Natural killer cell (primary cell): ENCODE measurements around the gene ROR1. TPM values are rescaled to one million over a fixed set of nuclear protein-coding genes. Genes with fewer than 3 reads are reported as not detected.
"Not testable (repeated sequence)": the region's sequence is repeated elsewhere in the genome, so short reads cannot be mapped to it uniquely, and the experiment has no call there.

Experiments used
- ATAC-seq, 3 donors: fragments of 150-1000 bp in 2 of 3; fragments of 200-7000 bp in 1 of 3; cut with Tn5 transposase; 1 replicate in 1 of 3; 2 replicates in 2 of 3; pipeline ENCODE4 v1.10.0; 2021; ENCODE audit warnings: mild to moderate bottlenecking in 2 of 3, moderate library complexity in 2 of 3
- DNase-seq, 2 donors: peaks; one replicate each; pipeline versions ENCODE4 v3.0.0 to v3.0.0-alpha.2; 2013 to 2021; ENCODE audit warnings: mixed read lengths in 1 of 2
- H3K27ac ChIP-seq: one replicate; pipeline ENCODE4 v1.5.1; 2013; ENCODE audit warnings: mild to moderate bottlenecking, low read length
- H3K27me3 ChIP-seq: one replicate; pipeline ENCODE4 v1.6.1; 2013; ENCODE audit warnings: low read length; ENCODE audit not compliant: control insufficient read depth, insufficient read depth
- H3K36me3 ChIP-seq: one replicate; pipeline ENCODE4 v1.6.1; 2013; ENCODE audit warnings: low read length; ENCODE audit not compliant: control insufficient read depth, insufficient read depth
- H3K4me1 ChIP-seq: one replicate; pipeline ENCODE4 v1.6.1; 2013; ENCODE audit warnings: low read length; ENCODE audit not compliant: control insufficient read depth, insufficient read depth
- H3K4me3 ChIP-seq: one replicate; pipeline ENCODE4 v1.5.1; 2013; ENCODE audit warnings: low read length
- H3K9me3 ChIP-seq: one replicate; pipeline ENCODE4 v1.6.1; 2013; ENCODE audit warnings: low read length; ENCODE audit not compliant: control insufficient read depth, insufficient read depth
- H3K27ac Mint-ChIP-seq, 2 donors: one replicate each; pipeline ENCODE4 v1.8.0; 2022; ENCODE audit warnings: mild to moderate bottlenecking in 2 of 2, mixed read lengths in 2 of 2, moderate library complexity in 1 of 2
- H3K27me3 Mint-ChIP-seq, 2 donors: one replicate each; pipeline ENCODE4 v1.8.0; 2022; ENCODE audit warnings: low read depth in 2 of 2, mixed read lengths in 2 of 2
- H3K36me3 Mint-ChIP-seq: one replicate; pipeline ENCODE4 v1.8.0; 2022; ENCODE audit warnings: mixed read lengths
- H3K4me1 Mint-ChIP-seq, 2 donors: one replicate each; pipeline ENCODE4 v1.8.0; 2022; ENCODE audit warnings: mixed read lengths in 2 of 2
- H3K4me3 Mint-ChIP-seq: one replicate; pipeline ENCODE4 v1.8.0; 2022; ENCODE audit warnings: mild to moderate bottlenecking, moderate library complexity, mixed read lengths
- H3K9me3 Mint-ChIP-seq, 2 donors: one replicate each; pipeline ENCODE4 v1.8.0; 2022; ENCODE audit warnings: mixed read lengths in 2 of 2
- WGBS: methylation state at CpG from one replicate; pipeline ENCODE4 v1.1.7; 2013; ENCODE audit warnings: missing lambda C conversion rate; ENCODE audit not compliant: insufficient coverage; 5-methylcytosine and 5-hydroxymethylcytosine counted together
- intact Hi-C: fragments of 100-400 bp; cut with micrococcal nuclease; formaldehyde crosslinking; loops from one replicate; pipeline ENCODE4 v1.14.2; 2022
- total RNA-seq, 4 donors: library from RNA; stranded (reverse); fragments of 120-200 nt in 1 of 4; gene quantifications; one replicate each; pipeline versions ENCODE4 v1.2.3 to v1.2.4, GENCODE V29; 2013 to 2022
- TF ChIP-seq, protein P1 (sequence below): fragments of 200-600 bp; IDR thresholded peaks from one replicate; pipeline ENCODE4 v1.8.0; 2022; ENCODE audit warnings: antibody characterized with exemption

The ROR1 gene
- total RNA-seq, 3 donors from 2014 or later (not counting 1 experiment from before 2014, with no cell fraction given), result 0.05 to 0.35 (median 0.27) TPM

DNA sequence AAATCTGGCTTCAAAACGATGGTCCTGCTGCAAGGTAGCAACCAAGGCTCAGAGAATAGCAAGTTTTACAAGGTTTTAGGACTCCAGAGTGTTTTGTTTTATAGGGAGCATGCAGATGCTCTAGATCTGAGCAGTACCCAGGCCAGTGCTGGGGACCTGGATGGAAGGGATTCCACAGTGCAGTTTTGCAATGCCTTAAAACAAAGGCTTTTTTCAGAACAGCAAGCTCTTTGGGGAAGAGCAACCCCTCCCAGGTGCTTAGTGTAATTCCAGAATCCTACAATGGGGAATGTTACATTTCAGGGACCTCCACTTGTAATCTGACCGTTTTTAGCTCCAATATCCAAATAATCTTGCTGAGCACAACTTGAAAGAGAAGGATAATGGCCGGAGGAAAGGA lies 6.7 kb downstream of the ROR1 start:
- Histone ChIP-seq H3K9me3 (no peaks in the 10 kb centered on the region), H3K4me1 (no peaks in the 10 kb centered on the region), H3K36me3 (no peaks in the 10 kb centered on the region), H3K4me3 (no peak overlapping the region), H3K27ac (no peak overlapping the region), H3K27me3 (peaks cover 4% of the 10 kb centered on the region)
- WGBS, result 73% methylated on average over 3 of the region's 3 CpGs
- intact Hi-C loops, result no loop called here
- H3K36me3 Mint-ChIP-seq, result no peaks in the 10 kb centered on the region
- H3K4me1 Mint-ChIP-seq, result no peaks in the 10 kb centered on the region
- peaks cover 41 to 61% of the 10 kb centered on the region in 2 donors for H3K27me3 Mint-ChIP-seq
- ATAC-seq (no peak), DNase-seq (no peak)
- no peak overlapping the region for H3K4me3 Mint-ChIP-seq
- H3K9me3 Mint-ChIP-seq, result no peaks in the 10 kb centered on the region
- TF ChIP-seq, protein P1, sequence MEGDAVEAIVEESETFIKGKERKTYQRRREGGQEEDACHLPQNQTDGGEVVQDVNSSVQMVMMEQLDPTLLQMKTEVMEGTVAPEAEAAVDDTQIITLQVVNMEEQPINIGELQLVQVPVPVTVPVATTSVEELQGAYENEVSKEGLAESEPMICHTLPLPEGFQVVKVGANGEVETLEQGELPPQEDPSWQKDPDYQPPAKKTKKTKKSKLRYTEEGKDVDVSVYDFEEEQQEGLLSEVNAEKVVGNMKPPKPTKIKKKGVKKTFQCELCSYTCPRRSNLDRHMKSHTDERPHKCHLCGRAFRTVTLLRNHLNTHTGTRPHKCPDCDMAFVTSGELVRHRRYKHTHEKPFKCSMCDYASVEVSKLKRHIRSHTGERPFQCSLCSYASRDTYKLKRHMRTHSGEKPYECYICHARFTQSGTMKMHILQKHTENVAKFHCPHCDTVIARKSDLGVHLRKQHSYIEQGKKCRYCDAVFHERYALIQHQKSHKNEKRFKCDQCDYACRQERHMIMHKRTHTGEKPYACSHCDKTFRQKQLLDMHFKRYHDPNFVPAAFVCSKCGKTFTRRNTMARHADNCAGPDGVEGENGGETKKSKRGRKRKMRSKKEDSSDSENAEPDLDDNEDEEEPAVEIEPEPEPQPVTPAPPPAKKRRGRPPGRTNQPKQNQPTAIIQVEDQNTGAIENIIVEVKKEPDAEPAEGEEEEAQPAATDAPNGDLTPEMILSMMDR, result no peak
- H3K27ac Mint-ChIP-seq, result no peak overlapping the region

DNA sequence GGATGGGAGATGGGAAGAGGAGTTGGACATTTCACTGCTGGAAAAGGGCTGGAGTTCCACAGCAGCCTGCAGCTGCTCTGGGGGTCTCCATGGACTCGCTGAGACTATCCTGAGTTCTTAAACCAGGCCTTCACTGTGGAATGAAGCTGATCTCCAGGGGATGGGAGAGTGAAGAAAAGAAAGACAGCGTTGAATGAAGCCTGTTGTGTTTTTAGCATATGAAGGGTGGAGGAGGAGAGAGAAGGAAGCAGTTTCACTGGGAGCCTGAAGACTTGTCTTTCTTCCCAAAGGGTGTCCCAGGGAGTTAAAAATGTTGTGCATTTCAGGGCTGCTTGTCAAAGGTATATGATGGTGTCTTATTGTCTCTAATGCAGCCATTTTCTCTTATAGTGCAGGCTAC lies 9.2 kb downstream of the ROR1 start:
- ATAC-seq (no peak), DNase-seq (no peak)
- intact Hi-C loops, result no loop called here
- WGBS, result 78% methylated on average over 2 of the region's 2 CpGs
- Histone ChIP-seq H3K36me3 (no peaks in the 10 kb centered on the region), H3K27me3 (no peaks in the 10 kb centered on the region), H3K4me1 (no peaks in the 10 kb centered on the region), H3K4me3 (no peak overlapping the region), H3K9me3 (no peaks in the 10 kb centered on the region), H3K27ac (no peak overlapping the region)
- H3K27me3 Mint-ChIP-seq, result peaks cover 20 to 38% of the 10 kb centered on the region in 2 donors
- no peaks in the 10 kb centered on the region for H3K36me3 Mint-ChIP-seq
- no peak overlapping the region for H3K4me3 Mint-ChIP-seq
- TF ChIP-seq, protein P1, result no peak
- no peak overlapping the region for H3K27ac Mint-ChIP-seq
- H3K4me1 Mint-ChIP-seq, result no peaks in the 10 kb centered on the region
- no peaks in the 10 kb centered on the region for H3K9me3 Mint-ChIP-seq

DNA sequence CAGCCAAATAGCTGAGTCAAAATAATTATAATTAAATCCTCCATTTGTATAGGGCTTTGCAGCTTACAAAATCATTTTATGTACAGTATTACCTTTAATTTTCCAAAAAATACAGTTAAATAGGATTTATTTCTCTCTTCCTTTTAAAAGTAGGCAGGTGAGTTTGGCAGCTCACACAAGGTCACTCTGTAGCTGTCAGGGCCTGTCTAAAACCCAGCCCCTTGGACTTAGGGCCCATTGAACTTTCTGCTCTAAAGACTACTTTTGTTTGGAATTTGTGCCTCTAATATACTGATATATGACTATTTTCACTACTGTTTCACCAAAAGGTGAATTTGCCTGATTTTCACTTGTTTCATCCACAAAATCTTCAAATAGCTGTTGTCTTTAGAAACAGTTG lies 10.3 kb downstream of the ROR1 start:
- Mint-ChIP-seq H3K27ac (no peak overlapping the region), H3K4me1 (no peaks in the 10 kb centered on the region), H3K4me3 (no peak overlapping the region), H3K27me3 (peaks cover 15 to 32% of the 10 kb centered on the region in 2 donors), H3K36me3 (no peaks in the 10 kb centered on the region), H3K9me3 (no peaks in the 10 kb centered on the region)
- no peak for DNase-seq
- Histone ChIP-seq H3K4me1 (no peaks in the 10 kb centered on the region), H3K4me3 (no peak overlapping the region), H3K9me3 (no peaks in the 10 kb centered on the region), H3K27ac (no peak overlapping the region), H3K27me3 (no peaks in the 10 kb centered on the region), H3K36me3 (no peaks in the 10 kb centered on the region)
- TF ChIP-seq, protein P1, result no peak
- ATAC-seq, result no peak
- intact Hi-C loops, result no loop called here

DNA sequence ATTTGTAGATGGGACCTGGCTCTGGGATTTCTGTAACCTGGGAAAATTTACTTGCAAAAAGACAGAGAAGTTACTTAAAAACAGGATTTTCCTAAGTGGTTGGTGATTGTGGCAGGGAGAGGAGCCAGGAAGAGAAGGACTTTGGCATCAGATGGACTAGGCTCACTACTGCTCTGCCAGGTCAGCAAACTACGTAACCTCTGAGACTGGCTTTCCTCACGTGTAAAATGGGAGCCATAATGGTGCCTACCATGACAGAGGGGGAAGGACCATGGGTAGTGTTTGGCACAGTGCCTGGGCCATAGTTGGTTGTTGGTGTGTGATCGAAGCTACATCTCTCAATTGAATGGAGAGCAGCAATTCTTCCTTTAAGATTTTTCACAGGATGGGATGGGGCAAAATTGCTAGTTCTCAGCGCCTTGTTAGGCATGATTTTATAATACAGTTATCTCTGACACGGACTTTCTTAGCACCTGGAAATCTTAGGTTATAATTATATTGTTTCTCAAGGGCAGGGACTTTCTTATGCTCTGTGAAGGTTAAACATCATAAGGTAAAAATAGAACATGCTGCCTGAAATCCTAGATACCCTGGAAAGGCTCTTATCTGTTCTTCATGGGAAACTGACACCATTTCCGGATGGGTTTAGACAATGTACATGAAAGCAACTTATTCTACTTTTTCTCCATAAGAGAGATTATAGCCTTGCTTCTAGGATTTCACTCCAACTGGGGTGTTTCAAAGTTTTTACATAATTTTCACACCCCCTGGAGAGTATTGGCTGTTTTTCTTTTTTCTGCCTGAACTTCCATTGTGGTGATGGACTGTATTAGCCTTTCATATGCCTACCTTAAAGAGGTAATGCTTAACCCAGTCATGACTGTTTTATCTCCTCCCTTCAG lies 10.9 kb downstream of the ROR1 start:
- DNase-seq (no peak), ATAC-seq (no peak)
- 87% methylated on average over 6 of the region's 6 CpGs for WGBS
- TF ChIP-seq, protein P1, result no peak
- Histone ChIP-seq H3K9me3 (no peaks in the 10 kb centered on the region), H3K4me1 (no peaks in the 10 kb centered on the region), H3K36me3 (no peaks in the 10 kb centered on the region), H3K4me3 (no peak overlapping the region), H3K27ac (no peak overlapping the region), H3K27me3 (no peaks in the 10 kb centered on the region)
- no peak overlapping the region for H3K27ac Mint-ChIP-seq
- no peak overlapping the region for H3K4me3 Mint-ChIP-seq
- H3K27me3 Mint-ChIP-seq, result peaks cover 12 to 30% of the 10 kb centered on the region in 2 donors
- intact Hi-C loops, result no loop called here
- H3K4me1 Mint-ChIP-seq, result no peaks in the 10 kb centered on the region
- H3K36me3 Mint-ChIP-seq, result no peaks in the 10 kb centered on the region
- H3K9me3 Mint-ChIP-seq, result no peaks in the 10 kb centered on the region

DNA sequence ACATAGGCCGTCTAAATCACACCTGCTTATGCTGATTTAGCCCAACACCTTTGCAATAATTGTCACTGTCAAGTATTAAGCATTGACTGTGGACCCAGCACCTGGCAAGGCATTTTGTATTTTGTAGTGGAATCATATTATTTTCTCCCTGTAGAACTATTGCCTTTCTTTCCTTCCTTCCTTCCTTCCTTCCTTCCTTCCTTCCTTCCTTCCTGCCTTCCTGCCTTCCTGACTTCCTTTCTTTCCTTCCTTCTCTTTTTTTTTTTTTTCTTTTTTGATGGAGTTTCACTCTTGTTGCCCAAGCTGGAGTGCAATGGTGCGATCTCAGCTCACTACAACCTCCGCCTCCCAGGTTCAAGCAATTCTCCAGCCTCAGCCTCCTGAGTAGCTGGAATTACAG lies 13.5 kb downstream of the ROR1 start:
- H3K27me3 ChIP-seq, H3K9me3 ChIP-seq, H3K4me1 ChIP-seq, H3K27ac Mint-ChIP-seq, H3K27ac ChIP-seq, intact Hi-C loops, H3K9me3 Mint-ChIP-seq, H3K4me3 ChIP-seq, H3K4me3 Mint-ChIP-seq, ATAC-seq, H3K36me3 Mint-ChIP-seq, H3K36me3 ChIP-seq, DNase-seq, H3K4me1 Mint-ChIP-seq: not testable (repeated sequence)
- H3K27me3 Mint-ChIP-seq, result peaks cover 7 to 19% of the 10 kb centered on the region in 2 donors
- WGBS, result 92% methylated on average over 3 of the region's 3 CpGs
